ENCODE results near the gene LRRC8D.

The LRRC8D gene

GRCh38 chr1:89897347-89898133 is 76.7 kb downstream of the LRRC8D start:
- H3K27me3 ChIP-seq (ENCODE audit: control insufficient read depth in 1 of 2, insufficient read depth in 1 of 2, low read length in 2 of 2) = no peaks in the 10 kb centered on the region
- no peak overlapping the region for H3K27ac ChIP-seq (ENCODE audit: low read length, poor library complexity, severe bottlenecking)
- H3K4ac ChIP-seq (ENCODE audit: low read depth in 1 of 2, low read length in 2 of 2) = no peak overlapping the region
- H3K4me2 ChIP-seq (ENCODE audit: low read length, poor library complexity, severe bottlenecking) = no peak overlapping the region
- no peak overlapping the region for H2AFZ ChIP-seq (ENCODE audit: low read depth, low read length)
- no peak overlapping the region for H3K18ac ChIP-seq (ENCODE audit: low read depth in 1 of 2, low read length in 2 of 2)
- no peaks in the 10 kb centered on the region for H3K9me3 ChIP-seq (ENCODE audit: control insufficient read depth, low read length)
- no peak overlapping the region for H3K23ac ChIP-seq (ENCODE audit: low read length in 2 of 2)
- peak overlapping the region; percentile 71 for H2BK5ac ChIP-seq (ENCODE audit: low read depth, low read length, poor library complexity, severe bottlenecking)
- peaks cover 22% of the 10 kb centered on the region for H3K79me1 ChIP-seq (replicated peaks; ENCODE audit: low read length, poor library complexity, severe bottlenecking)
- H4K91ac ChIP-seq (ENCODE audit: low read length) = no peak overlapping the region
- H4K8ac ChIP-seq (ENCODE audit: low read length) = no peak overlapping the region
- H2BK12ac ChIP-seq (ENCODE audit: low read length in 2 of 2) = no peak overlapping the region
- no peak overlapping the region for H2AK5ac ChIP-seq (ENCODE audit: low read length, severe bottlenecking)
- WGBS = 99% methylated on average over 6 of the region's 8 CpGs
- no peak overlapping the region for H3K9ac ChIP-seq (ENCODE audit: low read length)
- H2BK120ac ChIP-seq (ENCODE audit: low read depth, low read length) = no peak overlapping the region
- H3K14ac ChIP-seq (ENCODE audit: low read length in 2 of 2) = no peak overlapping the region
- no peak for DNase-seq
- no peak overlapping the region for H3K4me3 ChIP-seq (ENCODE audit: insufficient read depth in 1 of 2, low read depth in 1 of 2, low read length in 2 of 2)
- no peaks in the 10 kb centered on the region for H3K36me3 ChIP-seq (ENCODE audit: control insufficient read depth in 1 of 2, insufficient read depth in 2 of 2, low read depth in 1 of 2, low read length in 2 of 2)
- peaks cover 2% of the 10 kb centered on the region for H3K4me1 ChIP-seq (ENCODE audit: control insufficient read depth, insufficient read depth, low read depth, low read length)
- no peak overlapping the region for H2BK15ac ChIP-seq (ENCODE audit: low read depth, poor library complexity, severe bottlenecking)

GRCh38 chr1:89898150-89898549 is 77.3 kb downstream of the LRRC8D start:
- no peak overlapping the region for H2BK12ac ChIP-seq (ENCODE audit: low read length in 2 of 2)
- H3K27ac ChIP-seq (ENCODE audit: low read length, poor library complexity, severe bottlenecking) = no peak overlapping the region
- H3K4me3 ChIP-seq (ENCODE audit: insufficient read depth in 1 of 2, low read depth in 1 of 2, low read length in 2 of 2) = no peak overlapping the region
- H3K9me3 ChIP-seq (ENCODE audit: control insufficient read depth, low read length) = no peaks in the 10 kb centered on the region
- H3K9ac ChIP-seq (ENCODE audit: low read length) = no peak overlapping the region
- no peaks in the 10 kb centered on the region for H3K27me3 ChIP-seq (ENCODE audit: control insufficient read depth in 1 of 2, insufficient read depth in 1 of 2, low read length in 2 of 2)
- H3K36me3 ChIP-seq (ENCODE audit: control insufficient read depth in 1 of 2, insufficient read depth in 2 of 2, low read depth in 1 of 2, low read length in 2 of 2) = no peaks in the 10 kb centered on the region
- no peak overlapping the region for H2BK15ac ChIP-seq (ENCODE audit: low read depth, poor library complexity, severe bottlenecking)
- no peak for DNase-seq
- no peak overlapping the region for H2BK120ac ChIP-seq (ENCODE audit: low read depth, low read length)
- no peak overlapping the region for H3K4me2 ChIP-seq (ENCODE audit: low read length, poor library complexity, severe bottlenecking)
- H3K4me1 ChIP-seq (ENCODE audit: control insufficient read depth, insufficient read depth, low read depth, low read length) = peaks cover 2% of the 10 kb centered on the region
- no peak overlapping the region for H3K18ac ChIP-seq (ENCODE audit: low read depth in 1 of 2, low read length in 2 of 2)
- H4K8ac ChIP-seq (ENCODE audit: low read length) = no peak overlapping the region
- H3K14ac ChIP-seq (ENCODE audit: low read length in 2 of 2) = no peak overlapping the region
- no peak overlapping the region for H3K23ac ChIP-seq (ENCODE audit: low read length in 2 of 2)
- no peak overlapping the region for H3K4ac ChIP-seq (ENCODE audit: low read depth in 1 of 2, low read length in 2 of 2)
- peaks cover 23% of the 10 kb centered on the region for H3K79me1 ChIP-seq (replicated peaks; ENCODE audit: low read length, poor library complexity, severe bottlenecking)
- no peak overlapping the region for H2AFZ ChIP-seq (ENCODE audit: low read depth, low read length)
- H4K91ac ChIP-seq (ENCODE audit: low read length) = no peak overlapping the region
- no peak overlapping the region for H2AK5ac ChIP-seq (ENCODE audit: low read length, severe bottlenecking)
- WGBS = 97% methylated on average over 6 of the region's 6 CpGs
- no peak overlapping the region for H2BK5ac ChIP-seq (ENCODE audit: low read depth, low read length, poor library complexity, severe bottlenecking)

- Histone ChIP-seq H3K79me1 (replicated peaks; ENCODE audit: low read length, poor library complexity, severe bottlenecking) (peaks cover 23% of the 10 kb centered on the region), H3K4ac (ENCODE audit: low read depth in 1 of 2, low read length in 2 of 2) (no peak overlapping the region), H2BK15ac (ENCODE audit: low read depth, poor library complexity, severe bottlenecking) (no peak overlapping the region), H2BK12ac (ENCODE audit: low read length in 2 of 2) (no peak overlapping the region), H3K27me3 (ENCODE audit: control insufficient read depth in 1 of 2, insufficient read depth in 1 of 2, low read length in 2 of 2) (no peaks in the 10 kb centered on the region), H3K4me1 (ENCODE audit: control insufficient read depth, insufficient read depth, low read depth, low read length) (peaks cover 2% of the 10 kb centered on the region), H2AFZ (ENCODE audit: low read depth, low read length) (no peak overlapping the region), H3K27ac (ENCODE audit: low read length, poor library complexity, severe bottlenecking) (no peak overlapping the region), H3K23ac (ENCODE audit: low read length in 2 of 2) (no peak overlapping the region), H3K9me3 (ENCODE audit: control insufficient read depth, low read length) (no peaks in the 10 kb centered on the region), H4K8ac (ENCODE audit: low read length) (peak overlapping the region; percentile 7), H3K4me2 (ENCODE audit: low read length, poor library complexity, severe bottlenecking) (no peak overlapping the region), H4K91ac (ENCODE audit: low read length) (no peak overlapping the region), H3K9ac (ENCODE audit: low read length) (no peak overlapping the region), H3K4me3 (ENCODE audit: insufficient read depth in 1 of 2, low read depth in 1 of 2, low read length in 2 of 2) (no peak overlapping the region), H3K18ac (ENCODE audit: low read depth in 1 of 2, low read length in 2 of 2) (no peak overlapping the region), H2BK5ac (ENCODE audit: low read depth, low read length, poor library complexity, severe bottlenecking) (no peak overlapping the region), H3K14ac (ENCODE audit: low read length in 2 of 2) (no peak overlapping the region), H2BK120ac (ENCODE audit: low read depth, low read length) (no peak overlapping the region), H3K36me3 (ENCODE audit: control insufficient read depth in 1 of 2, insufficient read depth in 2 of 2, low read depth in 1 of 2, low read length in 2 of 2) (no peaks in the 10 kb centered on the region), H2AK5ac (ENCODE audit: low read length, severe bottlenecking) (no peak overlapping the region)
- no peak for DNase-seq
- WGBS = 97% methylated on average over 7 of the region's 7 CpGs
Measured at GRCh38 chr1:89898695-89899470, 78.1 kb downstream of the LRRC8D start.

- Histone ChIP-seq H3K27ac (ENCODE audit: low read length, poor library complexity, severe bottlenecking) (no peak overlapping the region), H4K91ac (ENCODE audit: low read length) (no peak overlapping the region), H4K8ac (ENCODE audit: low read length) (no peak overlapping the region), H2AFZ (ENCODE audit: low read depth, low read length) (no peak overlapping the region), H3K9me3 (ENCODE audit: control insufficient read depth, low read length) (no peaks in the 10 kb centered on the region), H3K4me2 (ENCODE audit: low read length, poor library complexity, severe bottlenecking) (no peak overlapping the region), H3K4ac (ENCODE audit: low read depth in 1 of 2, low read length in 2 of 2) (no peak overlapping the region), H2BK15ac (ENCODE audit: low read depth, poor library complexity, severe bottlenecking) (no peak overlapping the region), H3K36me3 (ENCODE audit: control insufficient read depth in 1 of 2, insufficient read depth in 2 of 2, low read depth in 1 of 2, low read length in 2 of 2) (no peaks in the 10 kb centered on the region), H2BK12ac (ENCODE audit: low read length in 2 of 2) (no peak overlapping the region), H3K23ac (ENCODE audit: low read length in 2 of 2) (no peak overlapping the region), H3K14ac (ENCODE audit: low read length in 2 of 2) (no peak overlapping the region), H2BK5ac (ENCODE audit: low read depth, low read length, poor library complexity, severe bottlenecking) (no peak overlapping the region), H2BK120ac (ENCODE audit: low read depth, low read length) (no peak overlapping the region), H3K27me3 (ENCODE audit: control insufficient read depth in 1 of 2, insufficient read depth in 1 of 2, low read length in 2 of 2) (no peaks in the 10 kb centered on the region), H3K9ac (ENCODE audit: low read length) (no peak overlapping the region), H3K18ac (ENCODE audit: low read depth in 1 of 2, low read length in 2 of 2) (no peak overlapping the region), H2AK5ac (ENCODE audit: low read length, severe bottlenecking) (no peak overlapping the region), H3K4me1 (ENCODE audit: control insufficient read depth, insufficient read depth, low read depth, low read length) (peaks cover 1% of the 10 kb centered on the region), H3K4me3 (ENCODE audit: insufficient read depth in 1 of 2, low read depth in 1 of 2, low read length in 2 of 2) (no peak overlapping the region), H3K79me1 (replicated peaks; ENCODE audit: low read length, poor library complexity, severe bottlenecking) (peaks cover 23% of the 10 kb centered on the region)
- no peak for DNase-seq
- 75% methylated on average over 2 of the region's 2 CpGs for WGBS
Measured at GRCh38 chr1:89900323-89900722, 79.5 kb downstream of the LRRC8D start.
